PC-3 (cell line): ENCODE measurements around the gene TMTC1.

Experiments
- CTCF ChIP-seq: fragments of 300-600 bp; sonication (generic); conservative IDR thresholded peaks from 2 replicates; pipeline ENCODE4 v1.5.1; 2017; ENCODE audit warnings: antibody characterized with exemption, low read depth, mild to moderate bottlenecking, low read length
- EZH2 ChIP-seq: fragments of 300-600 bp; sonication (generic); IDR thresholded peaks from one replicate; pipeline ENCODE4 v1.6.1; 2017; ENCODE audit warnings: antibody characterized with exemption, mild to moderate bottlenecking, low read length; ENCODE audit not compliant: unreplicated experiment
- EZH2phosphoT487 ChIP-seq: fragments of 300-600 bp; sonication (generic); IDR thresholded peaks from 2 replicates; pipeline ENCODE4 v1.6.1; 2018; ENCODE audit warnings: mild to moderate bottlenecking, antibody characterized with exemption, low read length, borderline replicate concordance

- no peak for TF ChIP-seq CTCF
- no peak for TF ChIP-seq EZH2phosphoT487
- no peak for TF ChIP-seq EZH2
Measured at GRCh38 chr12:29739279-29739991, 44.3 kb downstream of the TMTC1 start.
